ENCODE data around the gene SCG2.

SCG2 gene

DNA sequence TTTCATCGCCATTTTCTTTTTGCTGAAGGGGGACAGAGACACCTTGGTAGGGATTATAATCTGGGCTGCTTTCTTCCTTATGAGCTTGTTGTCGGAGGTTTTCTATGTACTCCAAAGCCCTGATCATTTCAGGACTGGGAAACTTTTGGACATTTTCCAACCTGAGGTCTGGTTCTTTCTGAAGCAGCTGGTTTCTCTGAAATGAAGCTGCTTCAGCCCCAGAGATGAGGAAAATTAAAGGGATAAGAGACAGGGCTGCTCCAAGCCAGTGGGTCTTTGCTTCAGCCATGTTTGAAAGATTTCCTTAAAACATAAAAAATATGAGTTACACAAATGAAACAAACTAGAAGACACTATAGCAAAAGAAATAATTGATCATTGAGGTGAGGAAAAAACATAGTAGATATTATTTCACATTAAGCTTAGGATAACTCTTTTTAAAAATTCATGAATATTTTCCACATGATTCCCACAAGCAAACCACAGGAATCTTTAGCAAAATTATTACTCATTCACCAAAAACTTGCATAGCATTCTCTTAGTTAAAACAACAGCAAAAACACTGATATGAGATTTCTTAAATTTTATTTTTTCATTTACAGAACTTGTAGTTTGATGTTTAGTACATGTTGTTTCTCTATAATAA lies 3.0 kb downstream of the SCG2 start:
- no peaks in the 10 kb centered on the region for H4K20me1 ChIP-seq (ENCODE audit: control insufficient read depth, insufficient read depth, low read depth, low read length)
- no peak for TF ChIP-seq EZH2phosphoT487 (IDR thresholded peaks at IDR 0.05; ENCODE audit: borderline replicate concordance, low read length)
- TF ChIP-seq, protein P1, sequence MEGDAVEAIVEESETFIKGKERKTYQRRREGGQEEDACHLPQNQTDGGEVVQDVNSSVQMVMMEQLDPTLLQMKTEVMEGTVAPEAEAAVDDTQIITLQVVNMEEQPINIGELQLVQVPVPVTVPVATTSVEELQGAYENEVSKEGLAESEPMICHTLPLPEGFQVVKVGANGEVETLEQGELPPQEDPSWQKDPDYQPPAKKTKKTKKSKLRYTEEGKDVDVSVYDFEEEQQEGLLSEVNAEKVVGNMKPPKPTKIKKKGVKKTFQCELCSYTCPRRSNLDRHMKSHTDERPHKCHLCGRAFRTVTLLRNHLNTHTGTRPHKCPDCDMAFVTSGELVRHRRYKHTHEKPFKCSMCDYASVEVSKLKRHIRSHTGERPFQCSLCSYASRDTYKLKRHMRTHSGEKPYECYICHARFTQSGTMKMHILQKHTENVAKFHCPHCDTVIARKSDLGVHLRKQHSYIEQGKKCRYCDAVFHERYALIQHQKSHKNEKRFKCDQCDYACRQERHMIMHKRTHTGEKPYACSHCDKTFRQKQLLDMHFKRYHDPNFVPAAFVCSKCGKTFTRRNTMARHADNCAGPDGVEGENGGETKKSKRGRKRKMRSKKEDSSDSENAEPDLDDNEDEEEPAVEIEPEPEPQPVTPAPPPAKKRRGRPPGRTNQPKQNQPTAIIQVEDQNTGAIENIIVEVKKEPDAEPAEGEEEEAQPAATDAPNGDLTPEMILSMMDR (IDR thresholded peaks at IDR 0.05; ENCODE audit: low read depth, low read length, poor library complexity, severe bottlenecking): no peak
- H3K4me2 ChIP-seq (ENCODE audit: low read length): no peak overlapping the region

DNA sequence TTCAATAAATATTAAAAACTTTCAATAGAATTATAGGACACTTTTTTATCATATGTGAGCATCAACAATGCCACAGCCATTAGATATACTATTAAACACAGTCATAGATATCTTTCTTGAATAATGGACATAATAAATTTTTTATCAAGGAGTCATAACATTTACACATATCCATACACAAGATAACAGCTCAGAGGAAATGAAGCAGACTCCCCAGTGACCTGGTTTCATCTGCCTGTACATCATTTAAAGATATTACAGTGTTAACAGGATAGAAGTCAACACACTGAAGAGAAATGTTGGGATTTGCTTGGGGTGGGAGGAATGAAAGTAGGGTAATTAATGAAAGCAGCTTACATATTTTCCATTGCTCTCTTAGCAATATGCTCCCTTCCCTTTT lies 5.1 kb downstream of the SCG2 start:
- Histone ChIP-seq H3F3A (ENCODE audit: control insufficient read depth, insufficient read depth) (no peaks in the 10 kb centered on the region), H4K20me1 (ENCODE audit: control insufficient read depth, insufficient read depth, low read depth, low read length) (no peaks in the 10 kb centered on the region), H3K4me1 (ENCODE audit: control insufficient read depth, low read length) (no peaks in the 10 kb centered on the region), H3K27me3 (ENCODE audit: control insufficient read depth, low read length) (0 out of 2 replicates have a peak, but pooled peaks cover 2% of the 10 kb centered on the region), H3K27ac (ENCODE audit: low read depth, low read length) (no peak overlapping the region), H3K79me2 (ENCODE audit: control insufficient read depth, low read length) (no peaks in the 10 kb centered on the region), H3K4me2 (ENCODE audit: low read length) (no peak overlapping the region), H3K36me3 (ENCODE audit: control insufficient read depth, low read length) (no peaks in the 10 kb centered on the region), H3K4me3 (ENCODE audit: low read length) (no peak overlapping the region), H3K9me3 (ENCODE audit: control insufficient read depth, insufficient read depth, low read length) (no peaks in the 10 kb centered on the region), H3K9me2 (replicated peaks; ENCODE audit: control insufficient read depth, low read length) (no peaks in the 10 kb centered on the region)
- no peak for TF ChIP-seq EZH2phosphoT487 (IDR thresholded peaks at IDR 0.05; ENCODE audit: borderline replicate concordance, low read length)
- TF ChIP-seq, protein P1 (IDR thresholded peaks at IDR 0.05; ENCODE audit: low read depth, low read length, poor library complexity, severe bottlenecking): no peak

More for the DNA sequence above, 3.0 kb downstream of the SCG2 start:
- H3K27me3 ChIP-seq (ENCODE audit: control insufficient read depth, low read length): 0 out of 2 replicates have a peak, but pooled peaks cover 2% of the 10 kb centered on the region
- H3K9me3 ChIP-seq (ENCODE audit: control insufficient read depth, insufficient read depth, low read length): no peaks in the 10 kb centered on the region
- H3K27ac ChIP-seq (ENCODE audit: low read depth, low read length): no peak overlapping the region
- no peak overlapping the region for H3K4me3 ChIP-seq (ENCODE audit: low read length)
- no peaks in the 10 kb centered on the region for H3F3A ChIP-seq (ENCODE audit: control insufficient read depth, insufficient read depth)
- H3K36me3 ChIP-seq (ENCODE audit: control insufficient read depth, low read length): no peaks in the 10 kb centered on the region
- no peaks in the 10 kb centered on the region for H3K4me1 ChIP-seq (ENCODE audit: control insufficient read depth, low read length)
- no peaks in the 10 kb centered on the region for H3K79me2 ChIP-seq (ENCODE audit: control insufficient read depth, low read length)
- no peaks in the 10 kb centered on the region for H3K9me2 ChIP-seq (replicated peaks; ENCODE audit: control insufficient read depth, low read length)

DNA sequence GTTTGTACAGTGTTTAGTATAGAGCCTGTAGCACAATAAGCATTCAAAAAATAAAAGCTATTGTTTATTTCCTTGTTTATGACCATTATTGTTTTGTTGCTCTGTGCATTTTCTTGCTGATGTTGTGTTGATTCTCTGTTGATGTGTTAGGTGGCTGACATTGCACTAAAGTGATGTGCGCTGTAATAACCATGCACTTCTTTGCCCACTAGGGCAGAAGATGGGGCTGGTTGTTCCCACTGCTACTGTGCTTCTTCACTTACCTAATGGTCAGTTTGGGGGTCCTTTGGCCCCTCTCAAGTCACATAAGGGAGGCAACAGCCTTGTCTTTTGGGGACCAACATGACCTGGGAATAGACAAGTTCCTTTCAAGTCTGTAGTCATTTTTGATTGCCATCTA lies 6.0 kb downstream of the SCG2 start:
- no peaks in the 10 kb centered on the region for H3K4me1 ChIP-seq (ENCODE audit: control insufficient read depth, low read length)
- TF ChIP-seq, protein P1 (IDR thresholded peaks at IDR 0.05; ENCODE audit: low read depth, low read length, poor library complexity, severe bottlenecking): no peak
- no peak for TF ChIP-seq EZH2phosphoT487 (IDR thresholded peaks at IDR 0.05; ENCODE audit: borderline replicate concordance, low read length)
- H3K4me2 ChIP-seq (ENCODE audit: low read length): no peak overlapping the region
- no peaks in the 10 kb centered on the region for H3K36me3 ChIP-seq (ENCODE audit: control insufficient read depth, low read length)
- 0 out of 2 replicates have a peak, but pooled peaks cover 2% of the 10 kb centered on the region for H3K27me3 ChIP-seq (ENCODE audit: control insufficient read depth, low read length)
- no peaks in the 10 kb centered on the region for H3F3A ChIP-seq (ENCODE audit: control insufficient read depth, insufficient read depth)
- H3K4me3 ChIP-seq (ENCODE audit: low read length): no peak overlapping the region
- H3K9me2 ChIP-seq (replicated peaks; ENCODE audit: control insufficient read depth, low read length): no peaks in the 10 kb centered on the region
- no peaks in the 10 kb centered on the region for H3K79me2 ChIP-seq (ENCODE audit: control insufficient read depth, low read length)
- no peak overlapping the region for H3K27ac ChIP-seq (ENCODE audit: low read depth, low read length)
- no peaks in the 10 kb centered on the region for H4K20me1 ChIP-seq (ENCODE audit: control insufficient read depth, insufficient read depth, low read depth, low read length)
- no peaks in the 10 kb centered on the region for H3K9me3 ChIP-seq (ENCODE audit: control insufficient read depth, insufficient read depth, low read length)
